ENCODE data around the gene MZF1. TPM values are rescaled to one million over a fixed set of nuclear protein-coding genes. Genes with fewer than 3 reads are reported as not detected.

MZF1 gene
- total and polyA plus RNA-seq, 2 experiments from 2014 or later = 10.2 to 21.8 TPM

GRCh38 chr19:58585442-58586132 lies 12.5 kb upstream of the MZF1 start:
- H3K4me1 ChIP-seq (ENCODE audit: insufficient read depth) = no peaks in the 10 kb centered on the region
- no peak overlapping the region for H3K27ac ChIP-seq (ENCODE audit: low read depth)
- H3K79me2 ChIP-seq (replicated peaks; ENCODE audit: insufficient read depth) = no peaks in the 10 kb centered on the region
- H3K9me3 Mint-ChIP-seq = peaks cover 3% of the 10 kb centered on the region; the same call in 1 of the 3 replicates
- TF ChIP-seq, protein P1, sequence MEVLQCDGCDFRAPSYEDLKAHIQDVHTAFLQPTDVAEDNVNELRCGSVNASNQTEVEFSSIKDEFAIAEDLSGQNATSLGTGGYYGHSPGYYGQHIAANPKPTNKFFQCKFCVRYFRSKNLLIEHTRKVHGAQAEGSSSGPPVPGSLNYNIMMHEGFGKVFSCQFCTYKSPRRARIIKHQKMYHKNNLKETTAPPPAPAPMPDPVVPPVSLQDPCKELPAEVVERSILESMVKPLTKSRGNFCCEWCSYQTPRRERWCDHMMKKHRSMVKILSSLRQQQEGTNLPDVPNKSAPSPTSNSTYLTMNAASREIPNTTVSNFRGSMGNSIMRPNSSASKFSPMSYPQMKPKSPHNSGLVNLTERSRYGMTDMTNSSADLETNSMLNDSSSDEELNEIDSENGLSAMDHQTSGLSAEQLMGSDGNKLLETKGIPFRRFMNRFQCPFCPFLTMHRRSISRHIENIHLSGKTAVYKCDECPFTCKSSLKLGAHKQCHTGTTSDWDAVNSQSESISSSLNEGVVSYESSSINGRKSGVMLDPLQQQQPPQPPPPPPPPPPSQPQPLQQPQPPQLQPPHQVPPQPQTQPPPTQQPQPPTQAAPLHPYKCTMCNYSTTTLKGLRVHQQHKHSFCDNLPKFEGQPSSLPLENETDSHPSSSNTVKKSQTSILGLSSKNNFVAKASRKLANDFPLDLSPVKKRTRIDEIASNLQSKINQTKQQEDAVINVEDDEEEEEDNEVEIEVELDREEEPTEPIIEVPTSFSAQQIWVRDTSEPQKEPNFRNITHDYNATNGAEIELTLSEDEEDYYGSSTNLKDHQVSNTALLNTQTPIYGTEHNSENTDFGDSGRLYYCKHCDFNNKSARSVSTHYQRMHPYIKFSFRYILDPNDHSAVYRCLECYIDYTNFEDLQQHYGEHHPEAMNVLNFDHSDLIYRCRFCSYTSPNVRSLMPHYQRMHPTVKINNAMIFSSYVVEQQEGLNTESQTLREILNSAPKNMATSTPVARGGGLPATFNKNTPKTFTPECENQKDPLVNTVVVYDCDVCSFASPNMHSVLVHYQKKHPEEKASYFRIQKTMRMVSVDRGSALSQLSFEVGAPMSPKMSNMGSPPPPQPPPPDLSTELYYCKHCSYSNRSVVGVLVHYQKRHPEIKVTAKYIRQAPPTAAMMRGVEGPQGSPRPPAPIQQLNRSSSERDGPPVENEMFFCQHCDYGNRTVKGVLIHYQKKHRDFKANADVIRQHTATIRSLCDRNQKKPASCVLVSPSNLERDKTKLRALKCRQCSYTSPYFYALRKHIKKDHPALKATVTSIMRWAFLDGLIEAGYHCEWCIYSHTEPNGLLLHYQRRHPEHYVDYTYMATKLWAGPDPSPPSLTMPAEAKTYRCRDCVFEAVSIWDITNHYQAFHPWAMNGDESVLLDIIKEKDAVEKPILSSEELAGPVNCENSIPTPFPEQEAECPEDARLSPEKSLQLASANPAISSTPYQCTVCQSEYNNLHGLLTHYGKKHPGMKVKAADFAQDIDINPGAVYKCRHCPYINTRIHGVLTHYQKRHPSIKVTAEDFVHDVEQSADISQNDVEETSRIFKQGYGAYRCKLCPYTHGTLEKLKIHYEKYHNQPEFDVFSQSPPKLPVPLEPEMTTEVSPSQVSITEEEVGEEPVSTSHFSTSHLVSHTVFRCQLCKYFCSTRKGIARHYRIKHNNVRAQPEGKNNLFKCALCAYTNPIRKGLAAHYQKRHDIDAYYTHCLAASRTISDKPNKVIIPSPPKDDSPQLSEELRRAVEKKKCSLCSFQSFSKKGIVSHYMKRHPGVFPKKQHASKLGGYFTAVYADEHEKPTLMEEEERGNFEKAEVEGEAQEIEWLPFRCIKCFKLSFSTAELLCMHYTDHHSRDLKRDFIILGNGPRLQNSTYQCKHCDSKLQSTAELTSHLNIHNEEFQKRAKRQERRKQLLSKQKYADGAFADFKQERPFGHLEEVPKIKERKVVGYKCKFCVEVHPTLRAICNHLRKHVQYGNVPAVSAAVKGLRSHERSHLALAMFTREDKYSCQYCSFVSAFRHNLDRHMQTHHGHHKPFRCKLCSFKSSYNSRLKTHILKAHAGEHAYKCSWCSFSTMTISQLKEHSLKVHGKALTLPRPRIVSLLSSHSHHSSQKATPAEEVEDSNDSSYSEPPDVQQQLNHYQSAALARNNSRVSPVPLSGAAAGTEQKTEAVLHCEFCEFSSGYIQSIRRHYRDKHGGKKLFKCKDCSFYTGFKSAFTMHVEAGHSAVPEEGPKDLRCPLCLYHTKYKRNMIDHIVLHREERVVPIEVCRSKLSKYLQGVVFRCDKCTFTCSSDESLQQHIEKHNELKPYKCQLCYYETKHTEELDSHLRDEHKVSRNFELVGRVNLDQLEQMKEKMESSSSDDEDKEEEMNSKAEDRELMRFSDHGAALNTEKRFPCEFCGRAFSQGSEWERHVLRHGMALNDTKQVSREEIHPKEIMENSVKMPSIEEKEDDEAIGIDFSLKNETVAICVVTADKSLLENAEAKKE (CRISPR knock-in tag; IDR thresholded peaks at IDR 0.05) = no peak
- no peak for TF ChIP-seq POLR2AphosphoS5 (IDR thresholded peaks at IDR 0.05; ENCODE audit: low read depth)
- no peak for TF ChIP-seq CREB1 (CRISPR knock-in tag; IDR thresholded peaks at IDR 0.05; ENCODE audit: low read depth)
- no peak for TF ChIP-seq JUNB (IDR thresholded peaks at IDR 0.05; ENCODE audit: unreplicated experiment)
- TF ChIP-seq ZNF114 (CRISPR knock-in tag; IDR thresholded peaks at IDR 0.05) = no peak
- TF ChIP-seq EZH2phosphoT487 (IDR thresholded peaks at IDR 0.05; ENCODE audit: unreplicated experiment) = no peak
- TF ChIP-seq NANOG (IDR thresholded peaks at IDR 0.05; ENCODE audit: borderline replicate concordance) = no peak
- TF ChIP-seq CTCF (conservative IDR thresholded peaks at IDR 0.05; ENCODE audit: low read depth in 2 of 2) = no peak
- no peak for TF ChIP-seq STAT1 (IDR thresholded peaks at IDR 0.05; ENCODE audit: unreplicated experiment)
- TF ChIP-seq EZH2 (IDR thresholded peaks at IDR 0.05; ENCODE audit: low read depth, unreplicated experiment) = no peak
- TF ChIP-seq, protein P2, sequence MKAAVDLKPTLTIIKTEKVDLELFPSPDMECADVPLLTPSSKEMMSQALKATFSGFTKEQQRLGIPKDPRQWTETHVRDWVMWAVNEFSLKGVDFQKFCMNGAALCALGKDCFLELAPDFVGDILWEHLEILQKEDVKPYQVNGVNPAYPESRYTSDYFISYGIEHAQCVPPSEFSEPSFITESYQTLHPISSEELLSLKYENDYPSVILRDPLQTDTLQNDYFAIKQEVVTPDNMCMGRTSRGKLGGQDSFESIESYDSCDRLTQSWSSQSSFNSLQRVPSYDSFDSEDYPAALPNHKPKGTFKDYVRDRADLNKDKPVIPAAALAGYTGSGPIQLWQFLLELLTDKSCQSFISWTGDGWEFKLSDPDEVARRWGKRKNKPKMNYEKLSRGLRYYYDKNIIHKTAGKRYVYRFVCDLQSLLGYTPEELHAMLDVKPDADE (IDR thresholded peaks at IDR 0.05) = no peak
- TF ChIP-seq ZNF331 (CRISPR knock-in tag; IDR thresholded peaks at IDR 0.05; ENCODE audit: low read depth) = no peak
- TF ChIP-seq, protein P3, sequence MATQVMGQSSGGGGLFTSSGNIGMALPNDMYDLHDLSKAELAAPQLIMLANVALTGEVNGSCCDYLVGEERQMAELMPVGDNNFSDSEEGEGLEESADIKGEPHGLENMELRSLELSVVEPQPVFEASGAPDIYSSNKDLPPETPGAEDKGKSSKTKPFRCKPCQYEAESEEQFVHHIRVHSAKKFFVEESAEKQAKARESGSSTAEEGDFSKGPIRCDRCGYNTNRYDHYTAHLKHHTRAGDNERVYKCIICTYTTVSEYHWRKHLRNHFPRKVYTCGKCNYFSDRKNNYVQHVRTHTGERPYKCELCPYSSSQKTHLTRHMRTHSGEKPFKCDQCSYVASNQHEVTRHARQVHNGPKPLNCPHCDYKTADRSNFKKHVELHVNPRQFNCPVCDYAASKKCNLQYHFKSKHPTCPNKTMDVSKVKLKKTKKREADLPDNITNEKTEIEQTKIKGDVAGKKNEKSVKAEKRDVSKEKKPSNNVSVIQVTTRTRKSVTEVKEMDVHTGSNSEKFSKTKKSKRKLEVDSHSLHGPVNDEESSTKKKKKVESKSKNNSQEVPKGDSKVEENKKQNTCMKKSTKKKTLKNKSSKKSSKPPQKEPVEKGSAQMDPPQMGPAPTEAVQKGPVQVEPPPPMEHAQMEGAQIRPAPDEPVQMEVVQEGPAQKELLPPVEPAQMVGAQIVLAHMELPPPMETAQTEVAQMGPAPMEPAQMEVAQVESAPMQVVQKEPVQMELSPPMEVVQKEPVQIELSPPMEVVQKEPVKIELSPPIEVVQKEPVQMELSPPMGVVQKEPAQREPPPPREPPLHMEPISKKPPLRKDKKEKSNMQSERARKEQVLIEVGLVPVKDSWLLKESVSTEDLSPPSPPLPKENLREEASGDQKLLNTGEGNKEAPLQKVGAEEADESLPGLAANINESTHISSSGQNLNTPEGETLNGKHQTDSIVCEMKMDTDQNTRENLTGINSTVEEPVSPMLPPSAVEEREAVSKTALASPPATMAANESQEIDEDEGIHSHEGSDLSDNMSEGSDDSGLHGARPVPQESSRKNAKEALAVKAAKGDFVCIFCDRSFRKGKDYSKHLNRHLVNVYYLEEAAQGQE (IDR thresholded peaks at IDR 0.05; ENCODE audit: unreplicated experiment) = no peak
- H3K27me3 ChIP-seq (ENCODE audit: insufficient read depth) = no peaks in the 10 kb centered on the region
- no peak overlapping the region for H3K27ac Mint-ChIP-seq
- H3K27me3 Mint-ChIP-seq (ENCODE audit: insufficient read depth, low read depth, poor library complexity) = peaks cover 10% of the 10 kb centered on the region
- 0 out of 2 replicates have a peak, but pooled peaks cover 11% of the 10 kb centered on the region for H4K20me1 ChIP-seq (replicated peaks; ENCODE audit: insufficient read depth)
- peaks cover 12% of the 10 kb centered on the region for H3K4me1 Mint-ChIP-seq
- H3K4me3 ChIP-seq = no peak overlapping the region
- peaks cover 6% of the 10 kb centered on the region; the same call in 1 of the 2 replicates for H3F3A ChIP-seq (replicated peaks; ENCODE audit: low read depth)
- H3K36me3 Mint-ChIP-seq (ENCODE audit: low read depth) = peaks cover 19% of the 10 kb centered on the region
- H3K36me3 ChIP-seq (ENCODE audit: insufficient read depth) = no peaks in the 10 kb centered on the region; the same call in 1 of the 2 replicates
- no peak for ATAC-seq
- no peak overlapping the region for H2AFZ ChIP-seq
- H3K4me3 Mint-ChIP-seq = no peak overlapping the region
- no peak for DNase-seq (ENCODE audit: low spot score)
- no peaks in the 10 kb centered on the region for H3K9me2 ChIP-seq (ENCODE audit: insufficient read depth)
- no peak overlapping the region for H3K4me2 ChIP-seq
